ENCODE results near the gene KHDC1L.

GRCh38 chr6:73209117-73209516 lies 16.2 kb downstream of the KHDC1L start:
- TF ChIP-seq REST (IDR thresholded peaks at IDR 0.05; ENCODE audit: low read depth, low read length) (no peak), EZH2phosphoT487 (IDR thresholded peaks at IDR 0.05; ENCODE audit: borderline replicate concordance, low read depth) (no peak)
